ENCODE measurements around the gene FAM229B.
A peak's percentile ranks its signal among the peaks of the same experiment; 100 is the strongest.
"Not testable (repeated sequence)": the region's sequence is repeated elsewhere in the genome, so short reads cannot be mapped to it uniquely, and the experiment has no call there.

FAM229B gene, protein sequence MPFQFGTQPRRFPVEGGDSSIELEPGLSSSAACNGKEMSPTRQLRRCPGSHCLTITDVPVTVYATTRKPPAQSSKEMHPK

DNA sequence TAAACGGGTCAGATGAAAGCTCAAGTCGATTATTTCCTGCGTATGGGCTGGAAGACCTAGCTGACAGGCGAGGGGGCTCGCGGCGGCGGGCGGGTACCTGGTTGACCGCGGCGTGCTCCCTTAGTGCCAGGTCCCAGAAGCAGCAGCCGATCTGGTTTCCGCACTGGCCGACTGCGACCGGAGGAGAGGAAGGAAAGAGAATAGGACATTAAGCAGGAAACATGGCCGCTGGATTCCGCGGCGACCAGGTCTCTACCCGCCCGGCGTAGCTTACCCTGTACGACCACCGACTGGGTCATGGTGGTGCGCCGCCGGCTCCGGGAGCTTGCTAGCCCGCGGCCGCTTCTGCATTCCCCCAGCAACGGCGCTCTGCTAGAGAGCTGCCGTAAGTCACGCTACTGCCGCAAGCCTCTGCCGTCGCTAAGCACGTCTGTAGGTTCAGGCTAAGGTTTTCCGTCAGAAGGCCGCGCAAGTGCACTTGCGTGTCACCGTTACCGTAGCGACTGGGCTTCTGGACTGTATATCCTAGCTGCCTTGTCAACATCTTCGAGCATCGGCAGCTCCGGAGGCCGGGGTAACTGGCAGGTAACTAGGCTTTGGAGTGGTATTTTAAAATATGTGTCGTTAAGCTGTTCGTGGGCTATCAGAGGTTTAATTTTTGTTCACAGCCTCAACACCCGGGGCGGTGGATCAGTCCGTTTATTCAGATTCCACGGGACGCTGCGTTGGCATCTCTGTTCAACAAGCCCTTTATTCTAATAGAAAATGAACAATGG is at the start of gene FAM229B, which contains the start of gene TUBE1:
Gene FAM229B, plus strand, starts transcription at position 456 of the 776 bp plus-strand sequence. CDS start 11,693 bp downstream, outside the sequence.
Gene TUBE1, minus strand, starts transcription at position 347 of the 776 bp plus-strand sequence. Its CDS starts 48 bp downstream, at position 299.
- peak; percentile 66 to 80 for DNase-seq

DNA sequence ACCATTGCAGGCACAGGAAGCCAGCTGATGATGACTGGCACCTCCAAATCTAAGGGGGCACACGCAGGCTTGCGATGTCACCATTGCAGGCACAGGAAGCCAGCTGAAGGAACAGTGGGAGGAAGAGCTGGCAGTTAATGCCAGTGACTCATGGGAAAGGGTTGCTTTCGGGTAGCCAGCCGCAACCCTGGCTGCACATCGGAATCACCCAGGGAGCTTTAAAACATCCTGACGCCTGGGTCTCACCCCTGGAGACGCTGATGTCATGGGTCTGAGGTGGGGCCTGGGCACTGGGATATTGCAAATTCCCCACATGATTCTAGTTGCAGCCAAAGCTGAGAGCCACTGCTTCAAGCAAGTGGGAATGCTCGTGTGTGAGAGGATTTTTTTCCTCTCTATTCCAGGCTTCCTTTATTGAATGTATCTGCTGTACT is 49.6 kb upstream of the FAM229B start:
- DNase-seq, result no peak

DNA sequence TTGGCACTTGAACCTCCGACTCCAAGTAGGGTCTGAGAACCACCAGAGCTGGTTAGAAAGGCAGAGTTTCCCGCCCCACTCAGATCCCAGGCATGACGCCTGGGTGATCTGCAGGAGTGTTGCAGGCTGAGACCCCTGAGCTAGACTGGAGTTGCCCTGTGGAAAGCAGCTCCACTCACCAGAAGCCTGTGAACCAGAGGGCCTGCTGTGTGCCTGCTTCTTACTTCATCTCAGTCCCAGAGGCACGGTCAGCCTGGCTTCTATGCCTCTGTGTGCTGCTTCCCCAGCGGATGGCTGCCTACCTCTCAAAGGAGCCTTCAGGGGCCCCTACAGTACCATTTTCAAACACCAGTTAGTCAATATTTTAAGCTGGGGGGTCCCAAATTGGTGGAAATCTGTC is 49.1 kb upstream of the FAM229B start:
- DNase-seq, result no peak

DNA sequence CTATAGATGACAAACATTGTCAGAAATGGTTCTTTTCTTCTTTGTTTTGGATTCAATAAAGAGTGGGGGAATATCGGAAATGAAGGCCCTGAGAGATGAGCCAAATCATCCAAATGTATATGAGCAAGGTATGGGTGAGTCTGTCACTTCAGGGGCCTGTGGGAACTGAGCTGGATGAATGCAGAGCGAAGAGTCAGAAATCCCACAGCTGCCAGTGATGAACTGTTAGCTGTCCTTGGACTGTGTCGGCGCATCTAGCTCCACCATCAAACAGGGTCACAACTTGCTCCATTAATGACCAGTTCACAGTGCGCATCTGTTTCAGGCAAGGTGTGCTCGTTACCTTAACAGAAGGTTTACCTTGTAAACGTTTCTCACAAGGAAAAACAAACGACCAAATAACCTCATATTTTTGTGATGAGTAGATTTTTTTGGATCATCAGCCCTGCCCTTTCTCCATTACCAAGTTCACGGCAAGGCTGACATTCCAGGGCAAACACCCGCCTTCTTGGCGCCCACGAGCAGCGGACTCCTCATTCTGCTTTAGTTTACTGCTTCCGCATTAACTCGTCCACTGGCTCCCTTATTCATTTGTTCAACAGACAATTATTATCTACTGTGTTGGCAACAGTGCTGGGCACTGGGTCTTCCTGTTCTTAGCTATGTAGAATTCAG is 48.5 kb upstream of the FAM229B start:
- no peak for DNase-seq

DNA sequence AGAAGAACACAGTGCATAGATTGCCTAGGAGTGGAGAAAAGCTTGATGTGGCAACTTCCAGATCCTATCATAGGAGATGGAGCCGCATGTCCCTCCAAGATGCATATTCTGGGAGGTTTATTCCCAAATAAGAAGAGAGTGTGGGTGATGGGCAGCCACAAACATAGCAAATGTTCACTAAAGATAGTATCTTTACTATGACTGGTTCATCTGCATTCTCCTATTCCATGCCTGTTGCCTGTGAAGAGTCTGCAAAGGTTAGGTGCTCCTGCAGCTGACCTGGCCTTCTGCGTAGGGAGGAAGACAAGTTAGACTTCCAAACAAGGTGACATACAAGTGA is 48.0 kb upstream of the FAM229B start:
- DNase-seq, result no peak

DNA sequence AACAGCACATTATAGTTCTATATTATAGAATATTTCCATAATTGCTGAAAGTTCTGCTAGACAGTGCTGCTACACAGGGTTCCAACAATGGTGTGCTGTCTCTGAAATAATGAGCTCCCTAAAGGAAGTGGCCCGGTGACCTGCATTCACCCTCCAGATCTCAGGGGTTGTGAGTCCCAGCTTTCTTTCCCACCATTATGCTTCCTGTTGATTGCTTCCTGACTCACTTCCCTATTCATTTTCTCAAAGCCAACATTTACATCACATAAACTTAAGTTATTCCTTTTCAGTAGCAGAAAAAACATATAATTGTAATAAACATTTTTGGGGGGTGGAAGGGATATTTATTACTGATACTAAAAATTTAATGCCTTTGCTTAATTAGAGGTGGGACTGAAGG is 46.4 kb upstream of the FAM229B start:
- DNase-seq, result no peak

DNA sequence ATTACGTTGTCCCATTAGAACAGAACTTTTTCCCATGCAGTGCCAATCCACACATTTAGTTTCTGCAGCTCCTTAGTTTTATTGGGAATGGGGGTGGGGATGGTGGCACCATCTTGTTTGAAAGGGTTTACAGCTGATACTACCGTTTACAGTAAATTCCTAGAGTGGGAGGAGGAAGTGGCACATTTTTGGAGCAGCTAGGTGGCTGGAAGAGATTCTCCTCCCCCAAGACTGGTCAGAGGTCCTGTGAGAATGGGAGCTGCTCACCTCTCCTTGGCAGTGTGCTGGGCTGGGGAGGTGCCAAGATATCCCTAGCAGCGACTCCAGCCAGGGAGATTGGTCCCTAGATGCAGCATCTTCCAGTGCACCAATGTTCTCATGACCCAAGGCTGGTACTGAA is 45.9 kb upstream of the FAM229B start:
- DNase-seq, result no peak

DNA sequence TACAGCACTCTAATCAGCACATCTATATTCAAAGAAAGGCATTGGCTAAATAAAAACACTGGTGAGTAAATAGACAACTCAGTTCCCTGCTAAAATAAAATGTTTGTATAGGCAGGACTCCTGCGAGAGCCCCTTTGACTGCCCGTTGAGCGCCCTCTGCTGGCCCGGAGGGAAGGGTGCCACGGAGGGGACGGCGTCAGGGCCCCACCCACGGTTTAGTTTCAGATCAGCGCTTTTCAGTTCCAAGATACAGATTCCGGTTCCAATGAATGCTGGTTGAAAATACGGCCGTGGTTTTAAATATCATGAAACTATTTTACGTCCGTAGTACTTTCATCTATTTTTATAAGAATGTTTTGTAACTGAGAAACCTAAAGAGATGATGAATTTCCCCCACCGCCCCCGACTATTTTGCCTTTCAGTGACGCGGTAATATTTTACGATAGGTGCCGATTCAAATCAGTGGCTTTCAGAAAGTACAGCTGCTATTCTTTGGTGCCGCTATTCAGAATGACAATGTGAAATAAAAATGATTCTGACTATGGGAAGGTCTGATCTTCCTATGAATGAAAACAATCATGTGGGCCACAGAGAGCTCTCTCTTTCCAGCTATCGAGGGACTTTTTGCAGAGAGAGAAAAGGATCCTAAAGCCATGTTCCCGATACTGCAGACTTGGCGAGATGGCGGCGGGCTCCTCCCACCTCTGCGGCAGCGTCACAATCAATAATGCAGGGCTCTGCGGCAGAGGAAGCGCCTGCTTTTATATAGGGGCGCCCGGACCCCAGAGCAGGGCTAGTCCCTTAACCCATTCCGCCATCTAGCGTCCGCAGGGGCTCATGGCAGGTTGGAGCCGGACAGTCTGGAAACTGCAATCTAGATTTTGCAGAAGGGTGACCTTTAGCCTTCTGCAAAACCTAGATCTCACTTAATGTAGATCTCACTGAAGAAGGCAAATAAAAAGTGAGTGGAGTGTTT is 44.1 kb upstream of the FAM229B start:
- DNase-seq, result peak; percentile 71 to 84

DNA sequence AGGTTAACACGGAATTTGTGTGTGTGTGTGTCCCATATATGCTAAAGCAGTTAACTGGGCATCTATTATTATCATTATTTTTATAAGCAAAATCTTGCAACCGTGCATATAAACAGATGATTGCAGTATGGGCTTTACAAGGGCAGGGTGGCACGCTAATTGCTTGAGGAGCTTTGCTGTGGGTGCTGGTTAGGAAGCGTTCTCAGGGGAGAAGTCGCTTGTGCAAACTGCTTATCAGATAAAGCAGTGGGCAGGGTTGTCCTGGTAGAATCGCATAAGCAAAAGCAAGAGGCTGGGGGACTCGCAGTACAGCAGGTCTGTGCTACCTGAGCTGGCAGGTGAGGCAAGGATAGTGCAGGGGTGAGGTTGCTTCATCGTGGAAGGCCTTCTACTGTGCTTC is 43.2 kb upstream of the FAM229B start:
- DNase-seq, result no peak

DNA sequence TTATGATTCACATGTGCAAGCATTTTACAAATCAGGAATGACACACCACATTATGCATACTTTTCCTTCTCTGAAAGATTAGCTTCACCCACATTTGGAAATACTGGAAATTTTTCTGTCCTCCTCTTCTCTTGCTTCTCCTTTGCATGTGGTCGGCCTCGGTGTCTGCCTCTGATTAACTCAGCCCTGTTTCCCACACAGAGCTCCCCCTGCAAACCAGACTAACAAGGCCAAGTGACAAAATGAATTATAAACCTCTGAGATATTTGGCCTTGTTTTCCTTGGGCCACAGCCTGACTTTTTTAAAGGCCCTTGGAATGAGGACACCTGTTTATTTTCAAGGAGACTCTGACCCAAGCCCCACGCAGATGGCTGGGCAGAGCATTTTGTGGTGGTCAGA is 42.5 kb upstream of the FAM229B start:
- no peak for DNase-seq

DNA sequence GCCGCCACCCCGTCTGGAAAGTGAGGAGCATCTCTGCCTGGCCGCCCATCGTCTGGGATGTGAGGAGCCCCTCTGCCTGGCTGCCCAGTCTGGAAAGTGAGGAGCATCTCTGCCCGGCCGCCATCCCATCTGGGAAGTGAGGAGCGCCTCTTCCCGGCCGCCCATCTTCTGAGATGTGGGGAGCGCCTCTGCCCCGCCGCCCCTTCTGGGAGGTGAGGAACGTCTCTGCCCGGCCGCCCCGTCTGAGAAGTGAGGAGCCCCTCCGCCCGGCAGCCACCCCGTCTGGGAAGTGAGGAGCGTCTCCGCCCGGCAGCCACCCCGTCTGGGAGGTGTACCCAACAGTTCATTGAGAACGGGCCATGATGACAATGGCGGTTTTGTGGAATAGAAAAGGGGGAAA is 39.9 kb upstream of the FAM229B start:
- not testable (repeated sequence) for DNase-seq

DNA sequence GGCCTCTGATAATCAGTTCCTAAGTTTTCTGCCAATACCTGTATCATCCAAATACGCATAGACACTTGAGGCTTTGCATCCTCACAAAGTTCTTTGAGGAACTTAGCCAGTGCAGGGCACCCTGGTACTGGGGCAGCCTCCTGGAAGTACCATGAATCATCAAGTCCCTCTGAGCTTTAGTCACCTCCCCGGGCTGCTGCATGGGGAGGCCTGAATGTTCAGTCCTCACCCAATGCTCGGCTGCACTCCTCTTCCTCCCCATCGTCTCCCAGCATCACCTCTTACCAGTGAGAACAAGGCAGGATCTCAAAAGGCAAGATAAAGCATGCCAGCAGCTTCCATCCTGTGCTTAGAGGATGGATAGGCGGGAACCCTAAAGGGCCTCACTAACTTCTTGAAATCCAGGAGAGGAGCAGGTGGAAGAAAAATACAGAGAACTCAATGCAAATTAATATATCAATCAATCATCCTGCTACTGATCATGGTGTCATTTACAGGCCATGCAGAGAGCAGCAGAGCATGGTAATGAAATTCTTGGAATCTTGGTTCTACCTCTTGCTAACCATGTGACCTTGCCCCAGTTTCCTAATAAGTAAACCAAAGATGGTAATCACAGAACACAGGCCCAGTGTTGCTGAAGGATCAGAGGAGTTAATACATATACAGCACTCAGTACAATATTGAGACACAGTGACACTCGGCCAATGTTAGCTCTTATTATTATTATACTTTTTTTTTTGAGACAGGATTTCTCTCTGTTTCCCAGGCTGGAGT is 38.2 kb upstream of the FAM229B start:
- DNase-seq, result no peak

DNA sequence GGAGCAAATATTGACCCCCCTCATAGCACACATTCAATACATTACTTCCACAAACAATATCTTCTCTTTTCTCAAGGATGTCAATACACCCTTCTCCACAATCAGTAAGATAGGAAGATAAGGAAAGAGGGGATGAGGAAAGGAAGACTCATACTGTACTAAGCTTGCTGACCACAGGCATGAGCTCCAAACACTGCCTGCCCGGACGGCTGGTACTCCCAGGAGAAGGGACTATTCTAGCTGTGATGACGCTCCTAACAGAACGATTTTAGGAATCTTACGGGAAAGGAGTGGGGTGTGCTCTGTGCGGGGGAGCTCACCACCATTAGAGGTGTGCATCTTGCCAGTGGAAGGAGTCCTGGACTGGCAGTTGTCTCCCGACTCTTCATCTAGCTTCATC is 37.4 kb upstream of the FAM229B start:
- DNase-seq, result no peak

DNA sequence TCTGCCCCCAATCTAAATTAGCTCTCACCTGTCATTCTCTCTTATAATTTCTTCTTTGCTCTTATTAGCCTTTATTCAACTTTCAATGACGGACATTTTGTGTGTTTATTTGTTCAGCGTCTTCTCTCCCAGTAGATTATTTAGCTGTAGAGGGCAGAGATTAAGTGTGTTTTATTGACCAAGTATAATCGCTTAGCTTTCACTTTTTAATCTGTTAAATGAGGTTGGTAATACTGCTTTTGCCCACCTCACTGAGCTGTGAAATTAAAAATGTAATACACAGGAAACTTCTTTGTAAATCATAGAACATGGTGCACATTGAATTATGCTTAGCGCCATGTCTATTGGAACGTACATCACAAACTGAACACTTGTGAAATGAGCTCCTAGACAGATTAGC is 37.0 kb upstream of the FAM229B start:
- no peak for DNase-seq

DNA sequence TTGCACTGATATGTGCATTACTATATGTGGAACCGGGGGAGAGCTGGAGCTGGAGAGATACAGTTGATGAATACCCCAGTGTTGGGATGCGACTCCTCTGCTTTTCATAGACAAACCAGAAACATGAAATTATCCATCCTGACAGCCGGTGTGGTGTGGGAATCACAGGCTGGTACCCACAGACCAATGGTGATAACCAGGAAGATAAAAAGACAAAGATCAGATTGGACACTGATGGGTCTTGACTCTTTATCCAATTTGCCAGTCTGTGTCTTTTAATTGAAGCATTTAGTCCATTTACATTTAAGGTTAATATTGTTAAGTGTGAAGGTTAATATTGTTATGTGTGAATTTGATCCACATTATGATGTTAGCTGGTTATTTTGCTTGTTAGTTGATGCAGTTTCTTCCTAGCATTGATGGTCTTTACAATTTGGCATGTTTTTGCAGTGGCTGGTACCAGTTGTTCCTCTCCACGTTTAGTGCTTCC is 36.1 kb upstream of the FAM229B start:
- not testable (repeated sequence) for DNase-seq

DNA sequence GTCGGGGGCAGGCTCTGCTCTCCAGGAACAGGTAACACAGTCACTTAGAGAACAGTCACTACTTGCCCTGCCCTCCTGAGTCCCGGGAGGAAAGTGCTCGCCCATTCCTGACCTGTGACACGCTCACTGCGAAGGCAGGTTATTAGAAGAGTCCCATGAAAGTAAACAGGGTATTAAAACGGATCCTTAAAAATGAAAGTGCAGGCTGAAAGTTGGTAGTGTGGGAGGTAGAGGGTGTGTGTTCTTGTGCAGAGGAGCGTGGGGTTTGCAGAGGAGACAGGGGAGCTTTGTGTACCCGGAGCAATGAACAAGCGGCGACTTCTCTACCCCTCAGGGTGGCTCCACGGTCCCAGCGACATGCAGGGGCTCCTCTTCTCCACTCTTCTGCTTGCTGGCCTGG is 33.4 kb upstream of the FAM229B start, which contains the start of gene CCN6:
Gene CCN6, plus strand, starts transcription at position 104 of the 400 bp plus-strand sequence. Its CDS starts 254 bp downstream, at position 358.
- no peak for DNase-seq

DNA sequence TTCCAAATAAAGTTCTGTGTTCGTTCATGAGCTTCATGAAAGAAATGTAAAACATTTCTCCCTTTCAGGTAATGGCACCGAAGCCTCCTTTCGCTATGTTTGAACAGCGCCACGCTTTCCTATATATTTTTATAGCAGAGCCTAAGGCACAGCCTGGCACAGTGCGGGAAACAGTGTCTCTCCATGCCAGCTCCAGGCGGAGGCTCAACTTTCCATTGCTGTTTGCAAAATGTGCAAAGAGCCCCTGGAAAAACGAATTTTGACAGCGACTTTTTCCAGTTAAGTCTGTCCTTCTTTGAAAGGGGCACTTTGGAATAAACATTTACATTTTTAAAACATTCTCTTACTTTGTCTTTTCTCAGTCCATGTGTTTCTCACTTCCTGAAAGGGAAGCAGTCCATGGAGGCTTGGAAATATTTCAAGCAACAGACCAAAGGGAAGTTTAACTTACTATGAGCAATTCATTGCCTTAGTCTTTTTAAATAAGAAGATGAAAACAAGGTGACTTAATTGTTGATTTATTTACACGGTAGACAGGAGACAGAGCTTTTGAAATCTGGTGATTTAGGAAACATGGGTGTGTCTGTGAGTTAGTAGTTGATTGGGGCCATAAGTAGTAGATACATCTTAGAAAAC is 32.7 kb upstream of the FAM229B start:
- no peak for DNase-seq

DNA sequence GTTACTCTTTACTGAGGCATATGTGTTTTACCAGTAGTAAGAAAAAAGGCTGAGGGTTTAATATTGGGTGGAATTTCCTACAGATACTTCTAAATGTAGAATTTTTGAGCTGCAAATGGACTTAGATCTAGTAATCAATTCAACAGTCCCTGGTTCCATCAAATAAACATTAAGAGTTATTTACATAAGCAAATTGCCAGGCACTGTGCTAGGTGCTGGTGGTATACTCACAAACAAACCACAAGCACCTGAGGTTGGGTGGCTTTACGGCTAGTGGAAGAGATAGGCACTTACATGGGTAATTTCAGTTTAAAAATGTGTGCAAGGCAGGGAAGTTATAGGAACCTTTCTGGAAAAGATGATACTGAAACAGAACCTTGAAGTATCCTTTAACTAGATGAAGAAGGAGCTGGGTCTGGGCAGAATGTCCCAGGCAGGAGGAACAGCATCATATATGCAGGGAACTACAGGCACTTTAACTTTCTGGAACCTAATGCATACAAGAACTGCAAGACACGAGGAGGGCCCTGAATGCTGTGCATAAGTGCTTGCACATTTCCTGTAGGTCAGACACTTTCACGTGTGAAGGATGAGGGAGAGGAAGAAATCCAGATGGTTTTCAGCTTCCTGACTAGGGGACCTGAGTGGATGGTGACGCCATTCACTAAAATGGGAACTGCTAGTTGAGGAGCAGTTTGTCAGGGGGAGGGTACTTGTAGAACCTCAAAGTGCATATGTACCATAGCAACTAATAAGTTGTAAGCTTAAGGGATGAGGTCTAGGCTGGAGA is 29.0 kb upstream of the FAM229B start:
- no peak for DNase-seq

DNA sequence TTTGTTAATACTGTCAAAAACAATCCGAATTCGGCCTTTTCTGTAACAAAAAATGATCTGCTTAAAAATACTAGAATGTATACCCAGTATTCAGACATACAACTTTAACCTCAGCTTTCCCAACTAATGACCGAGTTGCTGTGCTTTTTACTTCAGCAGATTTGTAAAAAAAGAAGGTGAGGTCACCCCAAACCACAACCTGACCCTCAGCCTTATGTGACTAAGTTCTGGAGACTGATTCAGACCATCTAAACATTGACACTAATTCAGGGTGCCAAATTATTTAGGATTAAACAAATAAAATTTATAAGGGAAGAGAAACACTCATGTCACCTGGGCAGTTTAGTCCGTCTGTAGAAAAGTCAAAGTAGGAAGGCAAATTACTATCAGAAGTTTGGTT is 25.8 kb upstream of the FAM229B start:
- no peak for DNase-seq

DNA sequence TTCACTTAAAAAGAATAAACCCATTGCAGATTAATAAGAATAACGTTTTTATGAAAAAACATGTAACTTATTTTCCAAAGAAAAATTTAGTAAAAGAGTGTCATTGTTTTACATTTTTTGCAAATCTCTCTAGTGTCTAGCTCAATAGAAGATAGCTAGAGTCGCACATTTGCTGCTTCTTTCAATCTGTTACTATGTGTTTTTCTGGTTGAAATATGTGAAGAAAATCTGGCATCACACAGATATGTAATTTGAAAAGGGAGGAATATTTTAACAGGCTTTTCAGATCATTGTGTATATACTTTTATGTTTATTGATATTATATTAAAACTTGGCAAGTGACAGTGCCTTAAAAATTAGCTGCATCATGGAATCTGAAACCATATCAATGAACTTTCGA is 24.4 kb upstream of the FAM229B start:
- DNase-seq, result no peak
